GM18511 (cell line): ENCODE results near the gene ZBTB20.

Source experiments
- ATAC-seq: cut with Tn5 transposase; IDR thresholded peaks from one replicate; pipeline ENCODE4 v1.9.1; 2021; ENCODE audit warnings: mild to moderate bottlenecking, moderate library complexity; ENCODE audit not compliant: unreplicated experiment

Gene ZBTB20

GRCh38 chr3:114504941-114505628, 642.0 kb downstream of the ZBTB20 start:
- ATAC-seq: no peak

GRCh38 chr3:114502204-114502603, 644.9 kb downstream of the ZBTB20 start:
- ATAC-seq: peak; percentile 55

GRCh38 chr3:114499976-114500375, 647.1 kb downstream of the ZBTB20 start:
- ATAC-seq: no peak

GRCh38 chr3:114498539-114499370, 648.3 kb downstream of the ZBTB20 start:
- ATAC-seq: no peak

GRCh38 chr3:114496874-114497273, 650.2 kb downstream of the ZBTB20 start:
- ATAC-seq: no peak

- ATAC-seq: no peak
Measured at GRCh38 chr3:114496466-114496865, 650.6 kb downstream of the ZBTB20 start.

- ATAC-seq: no peak
Measured at GRCh38 chr3:114496021-114496434, 651.1 kb downstream of the ZBTB20 start.

GRCh38 chr3:114494498-114494897, 652.6 kb downstream of the ZBTB20 start:
- ATAC-seq: no peak

- no peak for ATAC-seq
Measured at GRCh38 chr3:114490829-114491228, 656.3 kb downstream of the ZBTB20 start.

- ATAC-seq: no peak
Measured at GRCh38 chr3:114487502-114487901, 659.6 kb downstream of the ZBTB20 start.

- ATAC-seq: no peak
Measured at GRCh38 chr3:114484919-114485318, 662.2 kb downstream of the ZBTB20 start.

GRCh38 chr3:114481113-114481512, 666.0 kb downstream of the ZBTB20 start:
- ATAC-seq: no peak

GRCh38 chr3:114480442-114480841, 666.6 kb downstream of the ZBTB20 start:
- ATAC-seq: no peak

GRCh38 chr3:114478801-114479200, 668.3 kb downstream of the ZBTB20 start:
- no peak for ATAC-seq

GRCh38 chr3:114476511-114476910, 670.6 kb downstream of the ZBTB20 start:
- ATAC-seq: no peak

- ATAC-seq: no peak
Measured at GRCh38 chr3:114471478-114471877, 675.6 kb downstream of the ZBTB20 start.

GRCh38 chr3:114469070-114469469, 678.0 kb downstream of the ZBTB20 start:
- no peak for ATAC-seq

- ATAC-seq: no peak
Measured at GRCh38 chr3:114466816-114467215, 680.3 kb downstream of the ZBTB20 start.

- ATAC-seq: no peak
Measured at GRCh38 chr3:114466251-114466650, 680.8 kb downstream of the ZBTB20 start.

GRCh38 chr3:114464548-114464947, 682.5 kb downstream of the ZBTB20 start:
- peak; percentile 83 for ATAC-seq

- ATAC-seq: no peak
Measured at GRCh38 chr3:114462750-114463149, 684.3 kb downstream of the ZBTB20 start.

- ATAC-seq: peak; percentile 57
Measured at GRCh38 chr3:114460459-114460858, 686.6 kb downstream of the ZBTB20 start.
